HG03108 (cell line): ENCODE measurements around the gene H3-3A.

Experiments used
- ATAC-seq: cut with Tn5 transposase; IDR thresholded peaks from one replicate; pipeline ENCODE4 v1.9.1; 2021; ENCODE audit warnings: moderate library complexity; ENCODE audit not compliant: unreplicated experiment

Gene H3-3A

GRCh38 chr1:226062558-226063223 lies at the start of gene H3-3A:
Gene H3-3A (plus strand): TSS chr1:226062716. CDS start chr1:226064352, 1,636 bp downstream.
- peak; percentile 67 for ATAC-seq

GRCh38 chr1:226017070-226017469 lies 45.4 kb upstream of the H3-3A start:
- ATAC-seq = no peak

GRCh38 chr1:226019572-226019971 lies 42.9 kb upstream of the H3-3A start:
- ATAC-seq = no peak

- no peak for ATAC-seq
Measured at GRCh38 chr1:226021401-226021800, 41.1 kb upstream of the H3-3A start.

GRCh38 chr1:226021801-226022200 lies 40.7 kb upstream of the H3-3A start:
- ATAC-seq = no peak

- ATAC-seq = no peak
Measured at GRCh38 chr1:226023735-226024134, 38.8 kb upstream of the H3-3A start.

GRCh38 chr1:226026833-226027232 lies 35.7 kb upstream of the H3-3A start:
- ATAC-seq = no peak

- no peak for ATAC-seq
Measured at GRCh38 chr1:226027538-226028217, 34.8 kb upstream of the H3-3A start.

GRCh38 chr1:226029093-226029496 lies 33.4 kb upstream of the H3-3A start:
- peak; percentile 83 for ATAC-seq

- ATAC-seq = no peak
Measured at GRCh38 chr1:226029568-226030225, 32.8 kb upstream of the H3-3A start.

- no peak for ATAC-seq
Measured at GRCh38 chr1:226033582-226033981, 28.9 kb upstream of the H3-3A start.

GRCh38 chr1:226033991-226034390 lies 28.5 kb upstream of the H3-3A start:
- ATAC-seq = no peak

- no peak for ATAC-seq
Measured at GRCh38 chr1:226034482-226034881, 28.0 kb upstream of the H3-3A start.

GRCh38 chr1:226035915-226036314 lies 26.6 kb upstream of the H3-3A start:
- no peak for ATAC-seq

GRCh38 chr1:226038661-226039060 lies 23.9 kb upstream of the H3-3A start:
- ATAC-seq = no peak

GRCh38 chr1:226041419-226041818 lies 21.1 kb upstream of the H3-3A start:
- ATAC-seq = no peak

- ATAC-seq = no peak
Measured at GRCh38 chr1:226044514-226045101, 17.9 kb upstream of the H3-3A start.

GRCh38 chr1:226046240-226046639 lies 16.3 kb upstream of the H3-3A start:
- ATAC-seq = no peak

GRCh38 chr1:226047495-226047894 lies 15.0 kb upstream of the H3-3A start:
- ATAC-seq = no peak

GRCh38 chr1:226048886-226049285 lies 13.6 kb upstream of the H3-3A start:
- ATAC-seq = no peak

GRCh38 chr1:226050133-226050532 lies 12.4 kb upstream of the H3-3A start:
- no peak for ATAC-seq

GRCh38 chr1:226051365-226051764 lies 11.2 kb upstream of the H3-3A start:
- no peak for ATAC-seq
